Measurements from ENCODE around the gene AHI1.

Gene AHI1

DNA sequence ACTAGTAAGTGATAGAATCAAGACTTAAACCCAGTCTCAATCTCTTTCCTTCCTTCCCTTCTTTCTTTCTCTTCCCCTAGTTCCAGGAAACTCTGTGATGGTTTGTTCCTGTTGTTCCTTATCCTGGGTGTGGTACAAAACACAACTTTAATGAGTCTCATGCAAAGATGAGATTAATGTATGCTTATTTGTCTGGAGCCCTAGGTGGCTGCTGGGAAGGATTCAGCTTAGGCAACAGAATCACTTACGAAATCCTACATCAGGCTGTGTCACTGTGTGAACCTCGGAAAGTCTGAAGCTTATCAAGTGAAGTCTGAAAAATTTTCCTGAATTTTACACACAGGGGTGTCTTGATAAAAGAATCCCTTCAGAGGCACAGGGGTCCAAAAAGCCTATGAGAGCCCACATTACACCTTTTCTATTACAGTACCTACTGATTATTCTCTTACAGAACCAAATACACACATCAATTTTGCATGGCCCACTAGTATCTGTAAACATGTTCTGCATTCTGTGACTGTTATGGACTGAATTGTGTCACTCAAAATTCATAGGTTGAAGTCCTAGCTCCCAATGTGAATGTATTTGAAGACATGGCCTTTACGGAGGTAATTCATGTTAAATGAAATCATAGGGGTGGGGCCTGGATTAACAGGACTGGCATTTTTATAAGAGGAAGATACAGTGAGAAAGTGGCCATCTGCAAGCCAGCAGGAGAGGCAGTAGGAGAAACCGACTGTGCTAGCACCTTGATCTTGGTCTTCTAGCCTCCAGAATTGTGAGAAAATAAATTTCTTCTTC, 171.7 kb downstream of the AHI1 start:
- Histone ChIP-seq H3K4me1 (ENCODE audit: insufficient read depth, poor library complexity, severe bottlenecking) (no peaks in the 10 kb centered on the region), H3K27ac (ENCODE audit: poor library complexity, severe bottlenecking) (no peak overlapping the region), H3K4me3 (ENCODE audit: severe bottlenecking) (no peak overlapping the region), H3K9me3 (ENCODE audit: severe bottlenecking) (no peaks in the 10 kb centered on the region), H3K36me3 (ENCODE audit: low read depth) (no peaks in the 10 kb centered on the region), H3K27me3 (ENCODE audit: insufficient read depth, poor library complexity, severe bottlenecking) (no peaks in the 10 kb centered on the region)
- ATAC-seq (ENCODE audit: low read depth) (no peak; the same call in 2 of the 3 replicates), DNase-seq (ENCODE audit: low spot score) (no peak)
- TF ChIP-seq, protein P1, sequence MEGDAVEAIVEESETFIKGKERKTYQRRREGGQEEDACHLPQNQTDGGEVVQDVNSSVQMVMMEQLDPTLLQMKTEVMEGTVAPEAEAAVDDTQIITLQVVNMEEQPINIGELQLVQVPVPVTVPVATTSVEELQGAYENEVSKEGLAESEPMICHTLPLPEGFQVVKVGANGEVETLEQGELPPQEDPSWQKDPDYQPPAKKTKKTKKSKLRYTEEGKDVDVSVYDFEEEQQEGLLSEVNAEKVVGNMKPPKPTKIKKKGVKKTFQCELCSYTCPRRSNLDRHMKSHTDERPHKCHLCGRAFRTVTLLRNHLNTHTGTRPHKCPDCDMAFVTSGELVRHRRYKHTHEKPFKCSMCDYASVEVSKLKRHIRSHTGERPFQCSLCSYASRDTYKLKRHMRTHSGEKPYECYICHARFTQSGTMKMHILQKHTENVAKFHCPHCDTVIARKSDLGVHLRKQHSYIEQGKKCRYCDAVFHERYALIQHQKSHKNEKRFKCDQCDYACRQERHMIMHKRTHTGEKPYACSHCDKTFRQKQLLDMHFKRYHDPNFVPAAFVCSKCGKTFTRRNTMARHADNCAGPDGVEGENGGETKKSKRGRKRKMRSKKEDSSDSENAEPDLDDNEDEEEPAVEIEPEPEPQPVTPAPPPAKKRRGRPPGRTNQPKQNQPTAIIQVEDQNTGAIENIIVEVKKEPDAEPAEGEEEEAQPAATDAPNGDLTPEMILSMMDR (IDR thresholded peaks at IDR 0.05; ENCODE audit: poor library complexity, severe bottlenecking) = no peak

DNA sequence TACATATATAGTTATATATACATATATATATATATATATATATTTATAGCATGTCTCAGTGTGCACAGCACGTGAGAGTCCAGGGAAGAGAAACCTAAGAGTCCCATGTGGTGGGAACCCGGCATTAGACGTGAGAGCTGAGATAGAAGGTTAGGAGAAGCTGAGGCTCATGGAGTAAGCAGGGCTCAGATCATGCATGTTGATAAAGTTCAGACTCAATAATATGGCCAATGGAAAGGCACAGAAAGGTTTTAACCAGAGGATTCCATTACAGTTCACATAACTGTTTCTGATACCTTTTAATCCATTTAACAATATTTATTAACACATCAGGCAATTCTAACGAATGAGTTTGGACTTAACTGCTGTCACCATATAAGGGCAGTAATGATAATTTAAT, 173.0 kb downstream of the AHI1 start:
- no peak for DNase-seq (ENCODE audit: low spot score)
- H3K27me3 ChIP-seq (ENCODE audit: insufficient read depth, poor library complexity, severe bottlenecking) = no peaks in the 10 kb centered on the region
- no peaks in the 10 kb centered on the region for H3K9me3 ChIP-seq (ENCODE audit: severe bottlenecking)
- no peak for ATAC-seq (ENCODE audit: low read depth)
- TF ChIP-seq, protein P1 (IDR thresholded peaks at IDR 0.05; ENCODE audit: poor library complexity, severe bottlenecking) = no peak
- H3K4me3 ChIP-seq (ENCODE audit: severe bottlenecking) = no peak overlapping the region
- H3K36me3 ChIP-seq (ENCODE audit: low read depth) = no peaks in the 10 kb centered on the region
- H3K27ac ChIP-seq (ENCODE audit: poor library complexity, severe bottlenecking) = no peak overlapping the region
- H3K4me1 ChIP-seq (ENCODE audit: insufficient read depth, poor library complexity, severe bottlenecking) = no peaks in the 10 kb centered on the region

DNA sequence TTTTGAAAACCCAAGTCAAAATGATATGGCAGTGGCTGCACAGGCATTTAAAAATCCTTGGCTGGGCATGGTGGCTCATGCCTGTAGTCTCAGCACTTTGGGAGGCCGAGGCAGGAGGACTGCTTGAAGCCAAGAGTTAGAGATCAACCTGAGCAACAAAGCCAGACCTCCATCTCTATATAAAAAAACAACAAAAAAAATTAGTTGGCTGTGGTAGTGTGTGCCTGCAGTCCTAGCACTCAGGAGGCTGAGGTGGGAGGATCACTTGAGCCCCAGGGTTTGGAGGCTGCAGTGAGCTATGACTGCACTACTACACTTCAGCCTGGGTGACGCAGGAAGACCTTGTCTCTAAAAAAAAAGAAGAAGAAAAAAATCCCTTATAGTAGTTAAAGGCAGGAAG, 173.6 kb downstream of the AHI1 start:
- Histone ChIP-seq H3K27ac (ENCODE audit: poor library complexity, severe bottlenecking) (no peak overlapping the region), H3K27me3 (ENCODE audit: insufficient read depth, poor library complexity, severe bottlenecking) (no peaks in the 10 kb centered on the region), H3K4me1 (ENCODE audit: insufficient read depth, poor library complexity, severe bottlenecking) (no peaks in the 10 kb centered on the region), H3K9me3 (ENCODE audit: severe bottlenecking) (no peaks in the 10 kb centered on the region), H3K36me3 (ENCODE audit: low read depth) (no peaks in the 10 kb centered on the region), H3K4me3 (ENCODE audit: severe bottlenecking) (no peak overlapping the region)
- TF ChIP-seq, protein P1 (IDR thresholded peaks at IDR 0.05; ENCODE audit: poor library complexity, severe bottlenecking) = no peak
- ATAC-seq (ENCODE audit: low read depth) (no peak), DNase-seq (ENCODE audit: low spot score) (no peak)

DNA sequence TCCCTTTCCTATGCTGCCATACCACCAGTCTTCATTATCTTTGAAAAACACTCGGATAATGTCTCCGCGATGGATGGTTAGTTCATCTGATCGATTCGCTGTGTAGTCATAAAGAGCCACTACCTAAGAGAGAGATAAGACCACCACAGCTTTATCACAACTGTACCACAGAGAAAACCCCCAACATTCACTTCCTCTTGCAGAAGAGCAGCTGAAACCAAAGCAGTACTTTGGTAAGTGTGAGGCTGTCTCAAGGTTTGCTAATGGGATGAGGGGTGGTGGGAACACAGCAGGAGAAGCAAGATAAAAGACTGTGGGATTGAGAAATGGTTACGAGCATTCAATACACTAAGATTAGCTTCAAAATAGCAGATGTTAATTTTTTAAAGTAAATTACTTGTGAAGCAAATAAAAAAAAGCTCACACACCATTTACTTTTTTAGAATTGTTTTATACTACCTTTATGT, 174.3 kb downstream of the AHI1 start:
- Histone ChIP-seq H3K27me3 (ENCODE audit: insufficient read depth, poor library complexity, severe bottlenecking) (no peaks in the 10 kb centered on the region), H3K27ac (ENCODE audit: poor library complexity, severe bottlenecking) (no peak overlapping the region), H3K4me3 (ENCODE audit: severe bottlenecking) (no peak overlapping the region), H3K4me1 (ENCODE audit: insufficient read depth, poor library complexity, severe bottlenecking) (no peaks in the 10 kb centered on the region), H3K9me3 (ENCODE audit: severe bottlenecking) (no peaks in the 10 kb centered on the region), H3K36me3 (ENCODE audit: low read depth) (no peaks in the 10 kb centered on the region)
- DNase-seq (ENCODE audit: low spot score) = no peak
- TF ChIP-seq, protein P1 (IDR thresholded peaks at IDR 0.05; ENCODE audit: poor library complexity, severe bottlenecking) = no peak
- no peak for ATAC-seq (ENCODE audit: low read depth)
